Mesodermal cell (in vitro differentiated cells): Measurements from ENCODE around the gene PRR11.

Source experiments
- H3K27ac ChIP-seq: 2 replicates; pipeline ENCODE4 v1.7.0; 2013; ENCODE audit warnings: mild to moderate bottlenecking, low read depth, low read length, moderate library complexity; ENCODE audit not compliant: severe bottlenecking
- H3K36me3 ChIP-seq: 2 replicates; pipeline ENCODE4 v1.7.1; 2013; ENCODE audit warnings: mild to moderate bottlenecking, low read length, moderate library complexity; ENCODE audit not compliant: control insufficient read depth, insufficient read depth
- H3K4me1 ChIP-seq: one replicate; pipeline ENCODE4 v1.7.1; 2013; ENCODE audit warnings: mild to moderate bottlenecking, low read length; ENCODE audit not compliant: insufficient read depth, control insufficient read depth, poor library complexity, severe bottlenecking
- H3K4me3 ChIP-seq: 2 replicates; pipeline ENCODE4 v1.7.0; 2013; ENCODE audit warnings: low read length, control low read depth, mild to moderate bottlenecking; ENCODE audit not compliant: insufficient read depth, poor library complexity, severe bottlenecking; ENCODE audit errors: extremely low read depth
- H3K9me3 ChIP-seq: 2 replicates; pipeline ENCODE4 v1.7.1; 2013; ENCODE audit warnings: mild to moderate bottlenecking, low read length, moderate library complexity; ENCODE audit not compliant: control insufficient read depth
- WGBS, 2 experiments: methylation state at CpG; one replicate each; pipeline ENCODE4 v1.1.5; 2013; ENCODE audit warnings: missing lambda C conversion rate in 2 of 2; ENCODE audit not compliant: insufficient coverage in 2 of 2; 5-methylcytosine and 5-hydroxymethylcytosine counted together

PRR11 gene

GRCh38 chr17:59152925-59153324, 2.6 kb upstream of the PRR11 start:
- 40% methylated on average over 1 of the region's 1 CpG; no CpG with 5 or more reads in 1 of the 2 experiments for WGBS, 2 experiments
- peak overlapping the region; percentile 68 for H3K4me3 ChIP-seq
- peaks cover 12% of the 10 kb centered on the region for H3K4me1 ChIP-seq
- H3K27ac ChIP-seq, result no peak overlapping the region
- peaks cover 26% of the 10 kb centered on the region for H3K36me3 ChIP-seq
- no peaks in the 10 kb centered on the region for H3K9me3 ChIP-seq

GRCh38 chr17:59154292-59154720, 1.2 kb upstream of the PRR11 start:
- 0% methylated on average over 25 of the region's 25 CpGs for WGBS, 2 experiments
- peaks cover 18% of the 10 kb centered on the region for H3K36me3 ChIP-seq
- peaks cover 8% of the 10 kb centered on the region for H3K4me1 ChIP-seq
- H3K27ac ChIP-seq, result peak overlapping the region; percentile 99
- H3K9me3 ChIP-seq, result no peaks in the 10 kb centered on the region
- peak overlapping the region; percentile 68 for H3K4me3 ChIP-seq

GRCh38 chr17:59154721-59155438, 666 bp upstream of the PRR11 start, which contains the start of gene SKA2:
Gene SKA2 (minus strand): TSS chr17:59155186. CDS start chr17:59155163, 23 bp downstream.
- 0 to 1% methylated on average over 22 to 27 of the region's 39 CpGs for WGBS, 2 experiments

GRCh38 chr17:59160157-59161025, 4.8 kb downstream of the PRR11 start:
- 94 to 100% methylated on average over 6 to 7 of the region's 9 CpGs for WGBS, 2 experiments
- H3K36me3 ChIP-seq, result peaks cover 49% of the 10 kb centered on the region

More at GRCh38 chr17:59154721-59155438, 666 bp upstream of the PRR11 start, which contains the start of gene SKA2:
- Histone ChIP-seq H3K27ac (peak within 1 kb of the TSS; percentile 99), H3K36me3 (peaks cover 12% of the 10 kb centered on the region), H3K4me3 (peak within 1 kb of the TSS; percentile 68), H3K9me3 (no peaks in the 10 kb centered on the region), H3K4me1 (peaks cover 5% of the 10 kb centered on the region)

GRCh38 chr17:59161477-59161876, 5.9 kb downstream of the PRR11 start:
- WGBS, 2 experiments, result 92% methylated on average over 2 of the region's 2 CpGs; no CpG with 5 or more reads in 1 of the 2 experiments
- Histone ChIP-seq H3K27ac (no peak overlapping the region), H3K9me3 (no peaks in the 10 kb centered on the region), H3K4me3 (no peak overlapping the region), H3K4me1 (peaks cover 3% of the 10 kb centered on the region), H3K36me3 (peaks cover 49% of the 10 kb centered on the region)

More at GRCh38 chr17:59160157-59161025, 4.8 kb downstream of the PRR11 start:
- Histone ChIP-seq H3K4me3 (no peak overlapping the region), H3K4me1 (no peaks in the 10 kb centered on the region), H3K27ac (no peak overlapping the region), H3K9me3 (no peaks in the 10 kb centered on the region)

GRCh38 chr17:59165933-59166342, 10.4 kb downstream of the PRR11 start:
- H3K9me3 ChIP-seq, result no peaks in the 10 kb centered on the region
- H3K4me3 ChIP-seq, result no peak overlapping the region
- WGBS, 2 experiments, result 38% methylated on average over 1 of the region's 2 CpGs; no CpG with 5 or more reads in 1 of the 2 experiments
- no peak overlapping the region for H3K27ac ChIP-seq
- H3K36me3 ChIP-seq, result peaks cover 57% of the 10 kb centered on the region
- H3K4me1 ChIP-seq, result peaks cover 9% of the 10 kb centered on the region

GRCh38 chr17:59167571-59168001, 12.0 kb downstream of the PRR11 start:
- H3K36me3 ChIP-seq, result peaks cover 53% of the 10 kb centered on the region
- WGBS, 2 experiments, result 84 to 90% methylated on average over 2 of the region's 2 CpGs

GRCh38 chr17:59172436-59173004, 17.0 kb downstream of the PRR11 start:
- Histone ChIP-seq H3K4me1 (peaks cover 2% of the 10 kb centered on the region), H3K36me3 (peaks cover 67% of the 10 kb centered on the region), H3K4me3 (no peak overlapping the region), H3K9me3 (no peaks in the 10 kb centered on the region), H3K27ac (no peak overlapping the region)
- WGBS, 2 experiments, result 98% methylated on average over 24 to 27 of the region's 33 CpGs

More at GRCh38 chr17:59167571-59168001, 12.0 kb downstream of the PRR11 start:
- Histone ChIP-seq H3K27ac (peak overlapping the region; percentile 3), H3K4me3 (no peak overlapping the region), H3K9me3 (no peaks in the 10 kb centered on the region), H3K4me1 (peaks cover 9% of the 10 kb centered on the region)

- H3K36me3 ChIP-seq, result peaks cover 65% of the 10 kb centered on the region
- H3K4me3 ChIP-seq, result no peak overlapping the region
- no peaks in the 10 kb centered on the region for H3K4me1 ChIP-seq
- no peak overlapping the region for H3K27ac ChIP-seq
- 97 to 98% methylated on average over 5 to 10 of the region's 11 CpGs for WGBS, 2 experiments
- no peaks in the 10 kb centered on the region for H3K9me3 ChIP-seq
These were observed 19.1 kb downstream of the PRR11 start for GRCh38 chr17:59174671-59175070.

- peaks cover 64% of the 10 kb centered on the region for H3K36me3 ChIP-seq
- 97 to 98% methylated on average over 6 to 7 of the region's 7 CpGs for WGBS, 2 experiments
These were observed 19.5 kb downstream of the PRR11 start for GRCh38 chr17:59175076-59175475.

More at GRCh38 chr17:59175076-59175475, 19.5 kb downstream of the PRR11 start:
- H3K4me1 ChIP-seq, result no peaks in the 10 kb centered on the region
- H3K9me3 ChIP-seq, result no peaks in the 10 kb centered on the region
- no peak overlapping the region for H3K27ac ChIP-seq
- H3K4me3 ChIP-seq, result no peak overlapping the region
